IPS DF 6.9 (cell line): ENCODE results near the gene SLC16A7.

Experiments
- DNase-seq: peaks from one replicate; pipeline ENCODE4 v3.0.0-alpha.2; 2013; ENCODE audit warnings: low read depth, low spot score
- H3K27ac ChIP-seq: one replicate; pipeline ENCODE4 v1.5.1; 2013; ENCODE audit warnings: low read length, control low read depth
- H3K27me3 ChIP-seq: 2 replicates; pipeline ENCODE4 v1.6.1; 2013; ENCODE audit warnings: mild to moderate bottlenecking, low read length; ENCODE audit not compliant: control insufficient read depth, insufficient read depth
- H3K36me3 ChIP-seq: 2 replicates; pipeline ENCODE4 v1.6.1; 2013; ENCODE audit warnings: low read length; ENCODE audit not compliant: control insufficient read depth, insufficient read depth
- H3K4me1 ChIP-seq: 2 replicates; pipeline ENCODE4 v1.6.1; 2013; ENCODE audit warnings: low read length; ENCODE audit not compliant: control insufficient read depth, insufficient read depth
- H3K4me3 ChIP-seq: 2 replicates; pipeline ENCODE4 v1.5.1; 2013; ENCODE audit warnings: mild to moderate bottlenecking, low read length
- H3K9me3 ChIP-seq: 2 replicates; pipeline ENCODE4 v1.6.1; 2013; ENCODE audit warnings: low read length, inconsistent platforms; ENCODE audit not compliant: control insufficient read depth, insufficient read depth
- WGBS: extraction: QIAGEN DNeasy Blood & Tissue Kit; methylation state at CpG from one replicate; pipeline ENCODE4 v1.1.7; 2013; ENCODE audit warnings: mixed read lengths, missing lambda C conversion rate; ENCODE audit not compliant: insufficient read length, insufficient coverage; 5-methylcytosine and 5-hydroxymethylcytosine counted together

SLC16A7 gene

DNA sequence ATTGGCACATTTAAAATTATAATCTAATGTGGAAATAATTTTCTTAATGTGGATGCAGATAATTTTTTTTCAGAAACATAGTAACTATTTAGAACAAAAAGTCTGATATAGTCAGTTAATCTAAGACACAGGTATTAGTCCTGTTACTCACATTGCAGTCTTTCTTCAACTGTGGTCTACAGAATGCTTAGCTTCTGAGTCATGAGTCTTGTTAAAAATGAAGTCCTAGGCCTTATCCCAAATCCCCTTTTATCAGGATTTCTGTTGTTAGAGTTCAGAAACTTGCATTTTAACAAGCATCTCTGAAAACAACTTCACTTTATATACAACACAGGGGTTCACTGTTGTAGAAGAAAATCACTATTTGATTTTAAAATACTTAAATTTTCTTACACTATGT is 112.2 kb downstream of the SLC16A7 start:
- no peak overlapping the region for H3K4me3 ChIP-seq
- H3K9me3 ChIP-seq = no peaks in the 10 kb centered on the region
- H3K27ac ChIP-seq = no peak overlapping the region
- H3K4me1 ChIP-seq = no peaks in the 10 kb centered on the region
- H3K36me3 ChIP-seq = no peaks in the 10 kb centered on the region
- no peak for DNase-seq
- no peaks in the 10 kb centered on the region for H3K27me3 ChIP-seq

DNA sequence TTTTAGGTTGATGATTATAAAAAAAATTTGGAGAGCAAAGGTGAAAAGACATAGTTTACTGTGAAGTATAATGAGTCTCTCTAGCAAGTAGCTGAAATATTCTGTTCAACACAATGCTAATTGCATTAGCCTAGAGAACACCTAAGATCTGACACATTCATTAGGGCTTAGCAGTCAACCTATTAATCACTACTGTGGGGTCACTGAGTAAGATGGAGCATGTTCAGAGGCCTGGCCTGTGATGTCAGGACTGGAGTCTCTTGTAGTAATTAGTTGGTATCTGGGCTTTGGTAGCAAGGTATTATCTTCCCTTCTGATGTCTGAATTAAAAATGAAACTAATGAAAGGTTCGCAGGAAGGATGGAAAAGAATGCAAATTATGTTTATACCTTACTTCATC is 112.7 kb downstream of the SLC16A7 start:
- H3K27me3 ChIP-seq = no peaks in the 10 kb centered on the region
- no peak for DNase-seq
- WGBS = no CpG with 5 or more reads among the region's 1 CpG
- H3K36me3 ChIP-seq = no peaks in the 10 kb centered on the region
- H3K27ac ChIP-seq = no peak overlapping the region
- H3K9me3 ChIP-seq = no peaks in the 10 kb centered on the region
- no peak overlapping the region for H3K4me3 ChIP-seq
- no peaks in the 10 kb centered on the region for H3K4me1 ChIP-seq

DNA sequence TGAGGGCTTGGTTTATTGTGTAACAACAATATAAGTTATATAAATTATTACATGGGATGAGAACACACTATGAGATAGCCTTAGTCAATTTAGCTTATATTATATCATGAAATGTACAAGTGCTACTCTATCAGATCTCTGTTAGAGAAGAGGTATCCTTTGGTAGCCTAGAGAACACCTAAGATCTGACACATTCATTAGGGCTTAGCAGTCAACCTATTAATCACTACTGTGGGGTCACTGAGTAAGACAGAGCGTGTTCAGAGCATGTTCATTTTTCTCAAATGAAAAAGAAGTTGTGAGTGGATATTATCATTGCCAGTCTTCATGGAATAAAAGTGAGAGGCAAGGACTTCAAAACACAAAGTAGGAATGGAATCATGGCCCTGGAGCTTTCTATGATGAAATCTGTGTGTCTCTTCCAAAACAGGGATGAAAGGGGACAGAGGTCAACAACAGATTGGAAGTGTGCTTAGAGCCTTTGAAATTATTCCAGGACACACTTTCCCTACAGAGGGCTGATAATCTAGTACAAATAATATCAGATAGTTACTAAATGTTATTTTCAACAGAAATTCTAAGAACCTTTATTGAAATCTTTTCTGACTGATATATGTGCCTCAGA is 114.3 kb downstream of the SLC16A7 start:
- Histone ChIP-seq H3K9me3 (no peaks in the 10 kb centered on the region), H3K36me3 (no peaks in the 10 kb centered on the region), H3K27ac (no peak overlapping the region), H3K27me3 (no peaks in the 10 kb centered on the region), H3K4me1 (no peaks in the 10 kb centered on the region), H3K4me3 (no peak overlapping the region)
- no peak for DNase-seq
- no CpG with 5 or more reads among the region's 1 CpG for WGBS

DNA sequence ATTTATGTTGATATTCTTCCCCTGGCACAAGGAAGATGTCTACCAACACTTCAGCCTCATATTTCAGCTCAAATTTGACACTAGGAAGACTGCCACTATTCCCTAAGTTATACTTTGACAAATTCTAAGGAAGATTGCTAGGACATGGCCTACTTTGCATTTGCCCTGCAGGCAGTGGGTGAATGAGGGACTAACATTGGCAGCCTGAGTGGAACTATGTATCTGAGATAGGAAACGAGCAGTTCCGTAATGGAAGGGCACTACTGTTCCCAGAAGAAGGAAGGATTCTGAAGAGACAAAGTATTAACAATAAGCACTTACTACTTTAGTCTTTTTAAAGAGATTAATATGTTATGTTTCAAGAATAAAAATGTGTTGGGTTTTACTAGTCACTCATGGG is 115.1 kb downstream of the SLC16A7 start:
- Histone ChIP-seq H3K4me1 (no peaks in the 10 kb centered on the region), H3K27ac (no peak overlapping the region), H3K4me3 (no peak overlapping the region), H3K36me3 (no peaks in the 10 kb centered on the region), H3K9me3 (no peaks in the 10 kb centered on the region), H3K27me3 (no peaks in the 10 kb centered on the region)
- DNase-seq = no peak
- no CpG with 5 or more reads among the region's 2 CpGs for WGBS

DNA sequence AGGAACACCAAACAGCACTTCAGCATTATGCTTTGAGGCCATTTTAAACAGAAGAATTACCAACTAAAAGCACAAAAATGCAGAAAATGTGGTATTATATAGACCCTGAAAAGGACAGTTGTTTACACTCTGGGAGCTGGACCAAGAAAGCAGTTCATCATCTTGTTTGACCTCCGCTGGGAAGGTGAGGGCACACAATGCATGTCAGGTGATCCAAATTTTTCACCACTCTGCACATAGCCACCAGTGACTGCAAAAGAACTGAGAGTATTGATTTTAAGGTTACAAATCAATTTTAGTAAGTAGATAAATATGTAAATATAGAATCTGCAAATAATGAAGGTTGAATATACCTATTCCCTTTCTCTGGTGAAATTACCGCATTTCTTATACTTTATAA is 119.6 kb downstream of the SLC16A7 start:
- H3K27ac ChIP-seq = no peak overlapping the region
- no peaks in the 10 kb centered on the region for H3K4me1 ChIP-seq
- WGBS = no CpG with 5 or more reads among the region's 2 CpGs
- no peaks in the 10 kb centered on the region for H3K9me3 ChIP-seq
- no peaks in the 10 kb centered on the region for H3K36me3 ChIP-seq
- no peaks in the 10 kb centered on the region for H3K27me3 ChIP-seq
- H3K4me3 ChIP-seq = no peak overlapping the region
- DNase-seq = no peak

DNA sequence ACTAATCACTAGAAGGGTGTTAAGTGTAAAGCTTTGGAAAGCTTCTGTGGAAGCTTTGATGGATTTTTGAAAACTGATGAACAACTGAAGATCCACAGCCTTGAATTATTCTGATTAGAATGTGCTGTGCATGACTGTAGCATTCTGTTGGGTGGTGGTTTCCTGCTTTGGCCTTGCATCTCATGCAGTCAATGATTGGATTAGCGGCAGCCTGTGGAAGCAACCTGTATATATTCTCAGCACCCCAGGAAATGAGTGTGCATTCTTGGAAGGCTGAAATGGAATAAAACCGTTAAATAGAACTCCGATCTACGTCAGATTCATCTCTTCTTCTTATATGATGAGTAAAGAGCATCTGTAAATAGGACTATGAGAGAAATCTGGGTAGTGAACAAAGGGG is 120.2 kb downstream of the SLC16A7 start:
- Histone ChIP-seq H3K4me1 (no peaks in the 10 kb centered on the region), H3K36me3 (no peaks in the 10 kb centered on the region), H3K27me3 (no peaks in the 10 kb centered on the region), H3K9me3 (no peaks in the 10 kb centered on the region), H3K27ac (no peak overlapping the region), H3K4me3 (no peak overlapping the region)
- WGBS = no CpG with 5 or more reads among the region's 4 CpGs
- no peak for DNase-seq

DNA sequence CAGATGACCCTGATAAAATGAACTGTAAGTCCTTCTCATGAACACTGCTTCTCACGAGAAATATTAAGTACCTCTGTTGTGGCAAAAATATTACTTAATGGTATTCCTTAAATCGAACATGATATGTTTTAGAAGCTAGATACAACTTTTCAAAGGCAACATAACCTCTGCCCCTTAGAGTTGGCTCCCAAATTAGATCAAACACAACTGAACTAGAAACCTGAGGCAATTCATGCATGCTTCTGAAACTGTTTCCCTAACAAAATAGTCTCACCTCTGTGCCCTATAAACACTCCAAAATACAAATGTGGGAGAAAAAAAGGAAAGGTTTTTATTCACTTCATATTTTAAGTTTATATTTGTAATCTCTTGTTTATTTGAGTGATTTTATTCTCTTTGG is 121.6 kb downstream of the SLC16A7 start:
- no peaks in the 10 kb centered on the region for H3K27me3 ChIP-seq
- DNase-seq = no peak
- WGBS = no CpG with 5 or more reads among the region's 2 CpGs
- H3K4me3 ChIP-seq = no peak overlapping the region
- H3K27ac ChIP-seq = no peak overlapping the region
- H3K9me3 ChIP-seq = no peaks in the 10 kb centered on the region
- no peaks in the 10 kb centered on the region for H3K4me1 ChIP-seq
- no peaks in the 10 kb centered on the region for H3K36me3 ChIP-seq

DNA sequence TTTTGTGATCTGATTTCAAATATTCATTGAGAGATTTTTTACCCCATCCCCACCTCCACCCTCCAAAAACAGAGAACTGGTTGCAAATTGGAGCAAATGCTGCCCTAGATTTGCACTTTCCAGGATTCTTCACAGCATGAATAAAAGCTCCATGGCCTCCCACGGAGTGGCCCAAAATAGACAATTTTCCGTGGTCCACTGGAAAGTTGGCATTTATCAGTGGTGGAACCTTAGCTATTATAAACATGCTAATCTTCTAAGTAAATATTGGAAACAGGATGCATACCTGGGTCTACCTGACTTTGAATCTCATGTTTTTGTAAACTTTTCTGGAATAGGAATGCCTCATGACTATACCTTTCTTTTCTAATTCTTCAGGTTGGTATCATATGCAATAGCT is 123.9 kb downstream of the SLC16A7 start:
- no peak overlapping the region for H3K27ac ChIP-seq
- no peak overlapping the region for H3K4me3 ChIP-seq
- DNase-seq = no peak
- no peaks in the 10 kb centered on the region for H3K4me1 ChIP-seq
- no peaks in the 10 kb centered on the region for H3K36me3 ChIP-seq
- no peaks in the 10 kb centered on the region for H3K9me3 ChIP-seq
- no CpG with 5 or more reads among the region's 2 CpGs for WGBS
- no peaks in the 10 kb centered on the region for H3K27me3 ChIP-seq

DNA sequence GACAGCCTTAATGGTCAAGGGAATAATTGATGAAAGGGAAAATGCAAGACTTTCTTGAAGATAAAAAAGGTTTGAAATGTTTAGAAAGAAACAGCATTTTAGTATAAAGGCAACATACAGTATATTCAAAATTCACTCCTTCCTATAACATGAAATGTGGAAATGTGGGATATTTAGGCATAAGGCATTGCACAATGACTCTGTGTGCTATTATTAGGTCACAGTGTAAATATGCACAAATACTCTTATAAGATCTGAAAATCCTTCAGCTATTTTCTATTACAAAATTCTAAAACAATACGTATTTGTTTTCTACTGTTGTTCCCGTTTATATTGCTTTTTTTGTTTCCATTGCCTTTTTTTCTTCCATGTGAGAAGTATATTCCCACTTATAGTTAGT is 127.7 kb downstream of the SLC16A7 start:
- H3K4me3 ChIP-seq = no peak overlapping the region

DNA sequence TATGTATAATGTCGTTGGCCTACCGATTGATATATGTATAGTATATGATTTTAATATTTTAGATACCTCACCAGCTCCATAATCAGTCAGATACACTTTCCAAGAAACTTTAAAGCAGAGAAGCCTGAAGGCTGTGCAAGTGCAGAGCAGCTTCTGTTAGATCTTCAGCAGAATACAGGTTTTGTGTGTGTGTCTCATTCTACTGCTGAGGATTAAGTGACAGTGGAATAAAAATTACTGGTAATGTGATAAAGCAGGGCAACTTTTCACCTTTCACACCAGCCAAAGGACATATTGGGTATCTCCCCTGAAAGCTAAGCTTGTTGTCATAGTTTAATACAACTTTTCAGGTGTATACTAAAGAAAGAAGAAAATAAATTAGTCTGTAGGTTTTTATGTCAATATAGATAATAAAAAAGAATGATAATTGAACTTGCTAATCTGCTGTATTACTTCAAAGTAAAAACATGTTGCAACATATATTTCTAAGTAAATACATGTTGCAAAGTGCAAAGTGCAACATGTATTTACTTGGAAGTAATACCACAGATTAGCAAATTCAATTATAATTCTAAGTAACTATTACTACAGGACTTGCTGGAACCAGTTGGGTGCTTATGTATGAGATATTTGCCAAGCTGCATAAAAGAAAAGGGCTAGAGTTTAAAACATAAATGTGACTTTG is 128.3 kb downstream of the SLC16A7 start:
- Histone ChIP-seq H3K4me1 (no peaks in the 10 kb centered on the region), H3K4me3 (no peak overlapping the region), H3K9me3 (no peaks in the 10 kb centered on the region), H3K27me3 (no peaks in the 10 kb centered on the region), H3K27ac (no peak overlapping the region), H3K36me3 (no peaks in the 10 kb centered on the region)
- WGBS = no CpG with 5 or more reads among the region's 2 CpGs
- DNase-seq = no peak

More for the DNA sequence above, 127.7 kb downstream of the SLC16A7 start:
- Histone ChIP-seq H3K36me3 (no peaks in the 10 kb centered on the region), H3K9me3 (no peaks in the 10 kb centered on the region), H3K27me3 (no peaks in the 10 kb centered on the region), H3K27ac (no peak overlapping the region), H3K4me1 (no peaks in the 10 kb centered on the region)
- no peak for DNase-seq
- 100% methylated on average over 2 of the region's 2 CpGs for WGBS

DNA sequence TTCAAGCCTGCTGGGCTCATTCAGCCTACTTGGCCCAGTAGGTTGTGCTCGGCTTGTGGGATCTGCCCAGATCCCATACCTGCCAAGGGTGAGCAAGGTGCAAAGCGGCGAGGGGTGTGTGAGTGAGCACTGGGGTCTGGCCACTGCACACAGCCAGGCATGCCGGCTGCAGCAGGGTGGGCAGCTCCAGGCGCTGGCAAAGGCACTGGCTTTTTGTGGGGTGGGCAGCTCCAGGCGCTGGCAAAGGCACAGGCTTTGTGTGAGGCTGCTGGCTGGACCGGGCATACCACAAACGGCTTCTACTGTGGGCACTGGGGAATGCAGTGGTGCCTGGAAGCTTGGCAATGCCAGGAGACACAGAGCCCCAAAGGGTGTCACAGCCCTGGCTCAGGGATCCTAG is 137.4 kb downstream of the SLC16A7 start:
- H3K4me3 ChIP-seq = no peak overlapping the region
- no peak overlapping the region for H3K27ac ChIP-seq
- no peaks in the 10 kb centered on the region for H3K4me1 ChIP-seq
- DNase-seq = no peak
- no peaks in the 10 kb centered on the region for H3K27me3 ChIP-seq
- no peaks in the 10 kb centered on the region for H3K9me3 ChIP-seq
- no peaks in the 10 kb centered on the region for H3K36me3 ChIP-seq
- no CpG with 5 or more reads among the region's 8 CpGs for whole genome bisulfite sequencing
